Caki2 (cell line): ENCODE data around the gene CCL7. TPM values are rescaled to one million over a fixed set of nuclear protein-coding genes. Genes with fewer than 3 reads are reported as not detected.

Experiments
- DNase-seq: peaks from one replicate; pipeline ENCODE4 v3.0.0-alpha.2; 2015; ENCODE audit warnings: low read depth
- in situ Hi-C: cut with HindIII; loops from 2 replicates; pipeline ENCODE4 v1.10.0; 2016; ENCODE audit warnings: low sequenced_read_pairs, low pct_unique_long_range_greater_than_20kb, mixed read lengths
- total RNA-seq: library from RNA; depleted of rRNA; stranded (reverse); fragments of >200 nt; shearing (Covaris generic); gene quantifications from 2 replicates; pipeline ENCODE4 v1.2.3, GENCODE V29; 2014; ENCODE audit warnings: low replicate concordance

Gene CCL7
- total RNA-seq, 1 experiment from 2014 or later = not detected

GRCh38 chr17:34260861-34261260, 9.2 kb upstream of the CCL7 start:
- in situ Hi-C loops = no loop called here
- no peak for DNase-seq

- DNase-seq = no peak
- in situ Hi-C loops = no loop called here
These were observed 8.3 kb upstream of the CCL7 start for GRCh38 chr17:34261568-34262337.

- in situ Hi-C loops = no loop called here
- no peak for DNase-seq
These were observed 4.3 kb upstream of the CCL7 start for GRCh38 chr17:34265711-34266110.

- in situ Hi-C loops = no loop called here
- no peak for DNase-seq
These were observed 5.9 kb downstream of the CCL7 start for GRCh38 chr17:34275881-34276280.

- in situ Hi-C loops = no loop called here
- DNase-seq = no peak
These were observed 6.8 kb downstream of the CCL7 start for GRCh38 chr17:34276826-34277225.

- in situ Hi-C loops = no loop called here
- DNase-seq = no peak
These were observed 13.6 kb downstream of the CCL7 start for GRCh38 chr17:34283571-34283970.

- in situ Hi-C loops = no loop called here
- DNase-seq = no peak
These were observed 15.3 kb downstream of the CCL7 start, which contains the start of gene CCL11 for GRCh38 chr17:34285286-34285792. TSS of gene CCL11 (plus strand) at chr17:34285742. CDS start at chr17:34285809, 67 bp downstream.

- in situ Hi-C loops = no loop called here
- no peak for DNase-seq
These were observed 17.9 kb downstream of the CCL7 start for GRCh38 chr17:34287875-34288274.

- no peak for DNase-seq
- in situ Hi-C loops = no loop called here
These were observed 20.6 kb downstream of the CCL7 start for GRCh38 chr17:34290586-34290985.

GRCh38 chr17:34291721-34292348, 21.8 kb downstream of the CCL7 start:
- in situ Hi-C loops = no loop called here
- DNase-seq = peak; percentile 90

GRCh38 chr17:34299027-34299426, 29.0 kb downstream of the CCL7 start:
- in situ Hi-C loops = no loop called here
- DNase-seq = no peak

GRCh38 chr17:34299956-34300577, 30.0 kb downstream of the CCL7 start:
- in situ Hi-C loops = no loop called here

GRCh38 chr17:34300652-34301370, 30.8 kb downstream of the CCL7 start:
- in situ Hi-C loops = no loop called here
- DNase-seq = no peak

More at GRCh38 chr17:34299956-34300577, 30.0 kb downstream of the CCL7 start:
- DNase-seq = no peak

- DNase-seq = no peak
- in situ Hi-C loops = no loop called here
These were observed 32.0 kb downstream of the CCL7 start for GRCh38 chr17:34301986-34302385.

- in situ Hi-C loops = no loop called here
These were observed 32.6 kb downstream of the CCL7 start for GRCh38 chr17:34302636-34303035.

GRCh38 chr17:34303606-34304005, 33.6 kb downstream of the CCL7 start:
- DNase-seq = no peak
- in situ Hi-C loops = no loop called here

More at GRCh38 chr17:34302636-34303035, 32.6 kb downstream of the CCL7 start:
- DNase-seq = no peak

GRCh38 chr17:34305061-34305460, 35.0 kb downstream of the CCL7 start:
- in situ Hi-C loops = no loop called here
- DNase-seq = no peak

GRCh38 chr17:34305606-34306005, 35.6 kb downstream of the CCL7 start:
- no peak for DNase-seq
- in situ Hi-C loops = no loop called here
